LoVo (cell line): ENCODE measurements around the gene WWOX.

Experiments used
- DNase-seq: peaks from one replicate; pipeline ENCODE4 v3.0.0-alpha.2; 2016; ENCODE audit warnings: low spot score

Gene WWOX

GRCh38 chr16:78225919-78226318 is 126.5 kb downstream of the WWOX start:
- no peak for DNase-seq

GRCh38 chr16:78227855-78228254 is 128.4 kb downstream of the WWOX start:
- DNase-seq: no peak

- DNase-seq: no peak
Observed at GRCh38 chr16:78228704-78229103, 129.2 kb downstream of the WWOX start.

- DNase-seq: peak; percentile 57
Observed at GRCh38 chr16:78230832-78231231, 131.4 kb downstream of the WWOX start.

- DNase-seq: peak; percentile 54
Observed at GRCh38 chr16:78235168-78235800, 135.8 kb downstream of the WWOX start.

GRCh38 chr16:78235876-78236275 is 136.4 kb downstream of the WWOX start:
- no peak for DNase-seq

GRCh38 chr16:78237841-78238240 is 138.4 kb downstream of the WWOX start:
- DNase-seq: no peak

- no peak for DNase-seq
Observed at GRCh38 chr16:78240459-78241222, 141.2 kb downstream of the WWOX start.

GRCh38 chr16:78242239-78242630 is 142.8 kb downstream of the WWOX start:
- no peak for DNase-seq

- DNase-seq: no peak
Observed at GRCh38 chr16:78244131-78244895, 144.9 kb downstream of the WWOX start.

GRCh38 chr16:78246559-78246958 is 147.1 kb downstream of the WWOX start:
- DNase-seq: no peak

- no peak for DNase-seq
Observed at GRCh38 chr16:78249056-78249455, 149.6 kb downstream of the WWOX start.

GRCh38 chr16:78249832-78250231 is 150.4 kb downstream of the WWOX start:
- no peak for DNase-seq

- DNase-seq: no peak
Observed at GRCh38 chr16:78251115-78251514, 151.7 kb downstream of the WWOX start.

- no peak for DNase-seq
Observed at GRCh38 chr16:78252757-78253156, 153.3 kb downstream of the WWOX start.

- DNase-seq: no peak
Observed at GRCh38 chr16:78254841-78255240, 155.4 kb downstream of the WWOX start.

GRCh38 chr16:78256686-78257375 is 157.4 kb downstream of the WWOX start:
- no peak for DNase-seq

- DNase-seq: no peak
Observed at GRCh38 chr16:78257376-78257728, 157.9 kb downstream of the WWOX start.

GRCh38 chr16:78258375-78259065 is 159.1 kb downstream of the WWOX start:
- no peak for DNase-seq

- DNase-seq: no peak
Observed at GRCh38 chr16:78259873-78260272, 160.4 kb downstream of the WWOX start.

GRCh38 chr16:78264642-78265041 is 165.2 kb downstream of the WWOX start:
- no peak for DNase-seq

- DNase-seq: no peak
Observed at GRCh38 chr16:78269256-78269655, 169.8 kb downstream of the WWOX start.
